ENCODE measurements around the gene EIF5A. TPM values are rescaled to one million over a fixed set of nuclear protein-coding genes. Genes with fewer than 3 reads are reported as not detected.

Gene EIF5A
- total RNA-seq, 1 experiment from 2014 or later = 345 TPM

DNA sequence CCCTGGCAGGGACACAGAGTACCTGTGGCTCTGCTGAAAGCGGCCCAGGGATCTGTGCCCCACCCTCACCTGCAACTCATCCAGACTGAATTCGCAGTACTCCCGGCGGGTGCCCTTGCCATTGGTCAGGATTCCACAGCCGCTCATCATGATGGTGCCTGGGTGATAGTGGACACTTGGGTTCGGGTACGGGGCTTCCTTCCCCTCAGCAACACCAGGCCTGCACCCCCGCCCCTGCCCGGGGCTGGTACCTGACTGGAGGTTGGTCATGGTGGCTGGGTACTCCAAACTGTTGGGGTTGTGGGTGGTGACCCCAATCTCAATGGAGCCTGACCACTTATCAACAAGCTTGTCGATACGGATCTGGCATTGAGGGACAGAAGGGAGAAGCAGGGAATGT, 18.8 kb downstream of the EIF5A start:
- TF ChIP-seq, protein P1, sequence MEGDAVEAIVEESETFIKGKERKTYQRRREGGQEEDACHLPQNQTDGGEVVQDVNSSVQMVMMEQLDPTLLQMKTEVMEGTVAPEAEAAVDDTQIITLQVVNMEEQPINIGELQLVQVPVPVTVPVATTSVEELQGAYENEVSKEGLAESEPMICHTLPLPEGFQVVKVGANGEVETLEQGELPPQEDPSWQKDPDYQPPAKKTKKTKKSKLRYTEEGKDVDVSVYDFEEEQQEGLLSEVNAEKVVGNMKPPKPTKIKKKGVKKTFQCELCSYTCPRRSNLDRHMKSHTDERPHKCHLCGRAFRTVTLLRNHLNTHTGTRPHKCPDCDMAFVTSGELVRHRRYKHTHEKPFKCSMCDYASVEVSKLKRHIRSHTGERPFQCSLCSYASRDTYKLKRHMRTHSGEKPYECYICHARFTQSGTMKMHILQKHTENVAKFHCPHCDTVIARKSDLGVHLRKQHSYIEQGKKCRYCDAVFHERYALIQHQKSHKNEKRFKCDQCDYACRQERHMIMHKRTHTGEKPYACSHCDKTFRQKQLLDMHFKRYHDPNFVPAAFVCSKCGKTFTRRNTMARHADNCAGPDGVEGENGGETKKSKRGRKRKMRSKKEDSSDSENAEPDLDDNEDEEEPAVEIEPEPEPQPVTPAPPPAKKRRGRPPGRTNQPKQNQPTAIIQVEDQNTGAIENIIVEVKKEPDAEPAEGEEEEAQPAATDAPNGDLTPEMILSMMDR (IDR thresholded peaks at IDR 0.05; ENCODE audit: insufficient read depth in 1 of 2, low read depth in 1 of 2, low read length in 1 of 2, severe bottlenecking in 1 of 2, unreplicated experiment in 1 of 2) = no peak
- Mint-ChIP-seq H3K9me3 (ENCODE audit: unreplicated experiment) (no peaks in the 10 kb centered on the region), H3K4me1 (ENCODE audit: low read depth, unreplicated experiment) (peaks cover 10% of the 10 kb centered on the region), H3K4me3 (ENCODE audit: unreplicated experiment) (no peak overlapping the region), H3K27ac (ENCODE audit: unreplicated experiment) (no peak overlapping the region), H3K27me3 (ENCODE audit: insufficient read depth, unreplicated experiment) (no peaks in the 10 kb centered on the region), H3K36me3 (ENCODE audit: insufficient read depth, unreplicated experiment) (peaks cover 11% of the 10 kb centered on the region)
- no peak overlapping the region for H3K4me3 ChIP-seq (ENCODE audit: low read depth, low read length)
- CTCF ChIA-PET = no interaction called here
- DNase-seq = no peak
- H3K4me1 ChIP-seq = 0 out of 2 replicates have a peak, but pooled peaks cover 4% of the 10 kb centered on the region
- H3K9me3 ChIP-seq = no peaks in the 10 kb centered on the region
- intact Hi-C loops (cut with micrococcal nuclease; ENCODE audit: unreplicated experiment) = no loop called here
- POLR2A ChIA-PET = no interaction called here
- no peaks in the 10 kb centered on the region for H3K27me3 ChIP-seq (replicated peaks; ENCODE audit: control insufficient read depth, insufficient read depth, low read length)
- H3K36me3 ChIP-seq (ENCODE audit: control insufficient read depth, insufficient read depth, low read length) = no peaks in the 10 kb centered on the region; the same call in 1 of the 2 replicates
- BruUV-seq (replicated peaks) = no TSS peak

DNA sequence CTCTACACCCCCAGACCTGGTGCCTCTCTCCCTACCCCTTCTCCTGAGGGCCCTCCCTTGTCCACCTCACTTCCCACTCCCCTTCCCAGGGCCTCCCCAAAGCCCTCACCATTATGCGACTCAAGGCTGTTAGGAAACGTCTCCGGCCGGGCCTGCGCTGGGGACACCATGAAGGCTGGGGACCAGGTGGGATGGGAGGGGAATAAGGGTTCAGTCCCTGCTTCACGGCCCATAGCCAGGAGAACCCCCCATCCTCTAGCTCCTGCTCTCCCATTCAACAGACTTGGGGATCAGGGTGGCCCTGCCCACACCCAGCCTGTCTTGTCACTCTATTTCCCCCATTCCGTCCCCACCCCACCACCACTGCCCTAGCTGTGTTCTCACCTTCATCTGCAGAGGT, 19.6 kb downstream of the EIF5A start:
- Histone ChIP-seq H3K9me3 (no peaks in the 10 kb centered on the region), H3K4me1 (0 out of 2 replicates have a peak, but pooled peaks cover 4% of the 10 kb centered on the region), H3K36me3 (ENCODE audit: control insufficient read depth, insufficient read depth, low read length) (no peaks in the 10 kb centered on the region; the same call in 1 of the 2 replicates), H3K27me3 (replicated peaks; ENCODE audit: control insufficient read depth, insufficient read depth, low read length) (no peaks in the 10 kb centered on the region), H3K4me3 (ENCODE audit: low read depth, low read length) (no peak overlapping the region)
- peaks cover 10% of the 10 kb centered on the region for H3K4me1 Mint-ChIP-seq (ENCODE audit: low read depth, unreplicated experiment)
- no peak for DNase-seq
- H3K4me3 Mint-ChIP-seq (ENCODE audit: unreplicated experiment) = no peak overlapping the region
- TF ChIP-seq, protein P1 (IDR thresholded peaks at IDR 0.05; ENCODE audit: insufficient read depth in 1 of 2, low read depth in 1 of 2, low read length in 1 of 2, severe bottlenecking in 1 of 2, unreplicated experiment in 1 of 2) = no peak
- BruUV-seq (replicated peaks) = no TSS peak
- CTCF ChIA-PET = no interaction called here
- H3K27ac Mint-ChIP-seq (ENCODE audit: unreplicated experiment) = no peak overlapping the region
- no peaks in the 10 kb centered on the region for H3K9me3 Mint-ChIP-seq (ENCODE audit: unreplicated experiment)
- peaks cover 11% of the 10 kb centered on the region for H3K36me3 Mint-ChIP-seq (ENCODE audit: insufficient read depth, unreplicated experiment)
- intact Hi-C loops (cut with micrococcal nuclease; ENCODE audit: unreplicated experiment) = no loop called here
- H3K27me3 Mint-ChIP-seq (ENCODE audit: insufficient read depth, unreplicated experiment) = no peaks in the 10 kb centered on the region
- POLR2A ChIA-PET = no interaction called here

DNA sequence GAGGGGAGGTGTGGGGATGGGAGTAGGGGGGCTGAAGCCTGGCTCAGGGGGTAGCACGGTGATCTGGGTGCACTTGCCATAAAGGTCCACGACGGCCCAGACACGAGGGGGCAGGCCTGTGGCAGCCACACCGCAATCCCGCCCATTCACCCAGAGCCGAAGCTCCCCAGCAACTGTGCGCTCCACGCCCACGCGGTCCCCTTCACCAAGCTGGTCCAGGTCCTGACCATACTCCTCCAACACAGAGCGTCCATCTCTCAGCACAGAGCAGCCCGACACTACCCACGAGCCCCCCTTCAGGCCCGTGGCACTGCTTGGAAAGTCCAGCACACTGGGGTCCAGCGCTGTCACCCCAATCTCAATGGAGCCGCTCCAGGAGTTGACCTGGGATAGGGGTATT, 20.1 kb downstream of the EIF5A start:
- Histone ChIP-seq H3K4me1 (0 out of 2 replicates have a peak, but pooled peaks cover 4% of the 10 kb centered on the region), H3K36me3 (ENCODE audit: control insufficient read depth, insufficient read depth, low read length) (no peaks in the 10 kb centered on the region; the same call in 1 of the 2 replicates), H3K9me3 (no peaks in the 10 kb centered on the region), H3K27me3 (replicated peaks; ENCODE audit: control insufficient read depth, insufficient read depth, low read length) (no peaks in the 10 kb centered on the region), H3K4me3 (ENCODE audit: low read depth, low read length) (no peak overlapping the region)
- DNase-seq = no peak
- TF ChIP-seq, protein P1 (IDR thresholded peaks at IDR 0.05; ENCODE audit: insufficient read depth in 1 of 2, low read depth in 1 of 2, low read length in 1 of 2, severe bottlenecking in 1 of 2, unreplicated experiment in 1 of 2) = no peak
- intact Hi-C loops (cut with micrococcal nuclease; ENCODE audit: unreplicated experiment) = no loop called here
- no peaks in the 10 kb centered on the region for H3K27me3 Mint-ChIP-seq (ENCODE audit: insufficient read depth, unreplicated experiment)
- no peak overlapping the region for H3K4me3 Mint-ChIP-seq (ENCODE audit: unreplicated experiment)
- peaks cover 10% of the 10 kb centered on the region for H3K4me1 Mint-ChIP-seq (ENCODE audit: low read depth, unreplicated experiment)
- no peaks in the 10 kb centered on the region for H3K9me3 Mint-ChIP-seq (ENCODE audit: unreplicated experiment)
- ChIA-PET CTCF (no interaction called here), POLR2A (no interaction called here)
- no peak overlapping the region for H3K27ac Mint-ChIP-seq (ENCODE audit: unreplicated experiment)
- H3K36me3 Mint-ChIP-seq (ENCODE audit: insufficient read depth, unreplicated experiment) = peaks cover 11% of the 10 kb centered on the region
- no TSS peak for BruUV-seq (replicated peaks)

All from Caco-2 (cell line).